PC-3 (cell line): Measurements from ENCODE around the gene ROMO1.

ENCODE experiments used
- CTCF ChIP-seq: fragments of 300-600 bp; sonication (generic); conservative IDR thresholded peaks from 2 replicates; pipeline ENCODE4 v1.5.1; 2017; ENCODE audit warnings: antibody characterized with exemption, low read depth, mild to moderate bottlenecking, low read length
- EZH2 ChIP-seq: fragments of 300-600 bp; sonication (generic); IDR thresholded peaks from one replicate; pipeline ENCODE4 v1.6.1; 2017; ENCODE audit warnings: antibody characterized with exemption, mild to moderate bottlenecking, low read length; ENCODE audit not compliant: unreplicated experiment

- no peak for TF ChIP-seq CTCF
- TF ChIP-seq EZH2: no peak
Observed at GRCh38 chr20:35708502-35708901, 9.3 kb downstream of the ROMO1 start.
